HepG2 (cell line): ENCODE data around the gene RRN3. TPM values are rescaled to one million over a fixed set of nuclear protein-coding genes. Genes with fewer than 3 reads are reported as not detected.
A peak's percentile ranks its signal among the peaks of the same experiment; 100 is the strongest.
"Not testable (repeated sequence)": the region's sequence is repeated elsewhere in the genome, so short reads cannot be mapped to it uniquely, and the experiment has no call there.

Source experiments
- ATAC-seq: fragments of 200-7000 bp; cut with Tn5 transposase; 3 replicates; pipeline ENCODE4 v1.9.1; 2020; ENCODE audit warnings: mild to moderate bottlenecking, moderate library complexity
- BruUV-seq: library from RNA; stranded (reverse); fragments of 400-500 nt; replicated peaks from 2 replicates; lab custom pipeline; 2021; lab: Mats Ljungman, UMichigan
- CTCF ChIA-PET: fragments of 300-600 bp; formaldehyde crosslinking; extraction: SDS; loops from one replicate; lab custom pipeline; 2021; ENCODE audit warnings: low total read pairs, inconsistent platforms, low intra/inter-chr PET ratio; lab: Yijun Ruan, JAX
- POLR2A ChIA-PET: fragments of 350-600 bp; sonication (Branson Sonifier 250); formaldehyde crosslinking; loops from one replicate; lab custom pipeline; 2020; ENCODE audit warnings: antibody characterized with exemption, inconsistent platforms; lab: Yijun Ruan, JAX
- DNase-seq: peaks from one replicate; pipeline ENCODE4 v3.0.0-alpha.2; 2015; ENCODE audit warnings: low spot score
- FAIRE-seq: peaks from 3 replicates; lab custom pipeline; 2011; peaks lifted over from hg19 to GRCh38; lab: Jason Lieb, UNC
- H2AFZ ChIP-seq: one replicate; pipeline ENCODE4 v1.6.1; 2011; ENCODE audit warnings: low read length, inconsistent platforms
- H3K27ac ChIP-seq: fragments of 300-600 bp; 3 replicates; pipeline ENCODE4 v1.8.0; 2011; ENCODE audit warnings: mixed run types, mild to moderate bottlenecking, mixed read lengths, low read length, inconsistent platforms; ENCODE audit not compliant: insufficient read depth; ENCODE audit errors: extremely low read length
- H3K27me3 ChIP-seq, 2 experiments: fragments of 200-600 bp in 1 of 2; 2 replicates in 1 of 2; 3 replicates in 1 of 2; pipeline versions ENCODE4 v1.6.0 to v1.8.0; 2011; ENCODE audit warnings: low read length in 2 of 2, mild to moderate bottlenecking in 2 of 2, moderate library complexity in 2 of 2, inconsistent platforms in 1 of 2; ENCODE audit not compliant: insufficient read depth in 2 of 2, control insufficient read depth in 1 of 2
- H3K36me3 ChIP-seq, 2 experiments: fragments of 200-600 bp in 1 of 2; replicated peaks in 1 of 2; 2 replicates in 1 of 2; 3 replicates in 1 of 2; pipeline versions ENCODE4 v1.5.1 to v1.8.0; 2011; ENCODE audit warnings: low read length in 2 of 2, inconsistent platforms in 1 of 2; ENCODE audit not compliant: insufficient read depth in 2 of 2, control insufficient read depth in 1 of 2
- H3K4me1 ChIP-seq: 2 replicates; pipeline ENCODE4 v1.5.1; 2012; ENCODE audit warnings: low read length, inconsistent platforms; ENCODE audit not compliant: insufficient read depth
- H3K4me2 ChIP-seq: 2 replicates; pipeline ENCODE4 v1.6.0; 2011; ENCODE audit warnings: low read depth, low read length, inconsistent platforms
- H3K4me3 ChIP-seq, 3 experiments: fragments of 200-600 bp in 1 of 3; sonication (generic), shearing (Covaris generic) in 1 of 3; replicated peaks in 1 of 3; 2 replicates each; pipeline ENCODE4 v1.5.1; 2011 to 2016; ENCODE audit warnings: low read length in 3 of 3, inconsistent platforms in 2 of 3, low read depth in 2 of 3, mild to moderate bottlenecking in 2 of 3, control low read depth in 1 of 3, mixed read lengths in 1 of 3; ENCODE audit not compliant: insufficient read depth in 1 of 3
- H3K79me2 ChIP-seq: one replicate; pipeline ENCODE4 v1.6.1; 2011; ENCODE audit warnings: low read length, inconsistent platforms; ENCODE audit not compliant: insufficient read depth
- H3K9ac ChIP-seq: 2 replicates; pipeline ENCODE4 v1.6.0; 2011; ENCODE audit warnings: mild to moderate bottlenecking, low read depth, low read length, inconsistent platforms; ENCODE audit not compliant: insufficient read depth
- H3K9me3 ChIP-seq: 2 replicates; pipeline ENCODE4 v1.5.1; 2012; ENCODE audit warnings: mild to moderate bottlenecking, low read length
- H4K20me1 ChIP-seq: 2 replicates; pipeline ENCODE4 v1.6.0; 2011; ENCODE audit warnings: inconsistent platforms, mild to moderate bottlenecking, low read length, moderate library complexity; ENCODE audit not compliant: insufficient read depth
- CTCF ChIP-seq: sonication (generic); formaldehyde crosslinking; IDR thresholded peaks from 2 replicates; pipeline ENCODE4 v1.5.0; 2020; ENCODE audit warnings: mild to moderate bottlenecking, missing genetic modification reagents, moderate library complexity
- WGBS: methylation state at CpG from one replicate; pipeline ENCODE4 v1.1.6; 2017; ENCODE audit warnings: low lambda C conversion rate; 5-methylcytosine and 5-hydroxymethylcytosine counted together
- in situ Hi-C: cut with HindIII; loops from 2 replicates; pipeline ENCODE4 v1.10.0; 2017; ENCODE audit warnings: low pct_unique_long_range_greater_than_20kb; ENCODE audit not compliant: extremely low pct_ligation_motif_present
- intact Hi-C: fragments of 100-400 bp; cut with micrococcal nuclease; formaldehyde crosslinking; loops from one replicate; pipeline ENCODE4 v1.10.0; 2022; ENCODE audit not compliant: unreplicated experiment
- polyA plus RNA-seq, 8 experiments: library from polyadenylated mRNA; depleted of rRNA in 3 of 8; stranded (reverse) in 7 of 8; unstranded in 1 of 8; fragments of >200 nt; fragmentation: Illumina TruSeq in 4 of 8; extraction: Trizol in 4 of 8; gene quantifications; 2 replicates each; pipeline versions ENCODE4 v1.2.1 to v1.2.3, GENCODE V29; 2011 to 2016; ENCODE audit warnings: low read depth in 4 of 8, missing spikeins in 1 of 8, mixed read lengths in 1 of 8; ENCODE audit not compliant: insufficient read depth in 1 of 8
- total RNA-seq, 5 experiments: library from RNA; depleted of rRNA; stranded (reverse); fragments of >200 nt; fragmentation: Illumina TruSeq; extraction: Trizol; gene quantifications; 2 replicates each; pipeline ENCODE4 v1.2.3, GENCODE V29; 2016; ENCODE audit warnings: low read depth in 1 of 5

Gene RRN3
- total and polyA plus RNA-seq, 2 of the 13 experiments (the other 11 are each of a cell fraction or from before 2014, with no cell fraction given), result 45.8 to 67.0 TPM

GRCh38 chr16:15130256-15130932, 36.3 kb upstream of the RRN3 start:
- DNase-seq, POLR2A ChIA-PET, CTCF ChIA-PET, H2AFZ ChIP-seq, H3K27me3 ChIP-seq, H3K4me3 ChIP-seq, H3K27ac ChIP-seq, H3K4me1 ChIP-seq, H3K4me2 ChIP-seq, H4K20me1 ChIP-seq, FAIRE-seq, BruUV-seq, intact Hi-C loops, H3K36me3 ChIP-seq, ATAC-seq, H3K9me3 ChIP-seq, H3K79me2 ChIP-seq, in situ Hi-C loops, H3K9ac ChIP-seq: not testable (repeated sequence)
- WGBS, result 92% methylated on average over 21 of the region's 37 CpGs

- H3K4me1 ChIP-seq, H2AFZ ChIP-seq, H3K9me3 ChIP-seq, intact Hi-C loops, H4K20me1 ChIP-seq, H3K9ac ChIP-seq, POLR2A ChIA-PET, CTCF ChIA-PET, H3K4me2 ChIP-seq, DNase-seq, H3K27ac ChIP-seq, in situ Hi-C loops, BruUV-seq, H3K27me3 ChIP-seq, H3K36me3 ChIP-seq, ATAC-seq, FAIRE-seq, H3K79me2 ChIP-seq, H3K4me3 ChIP-seq: not testable (repeated sequence)
- 90% methylated on average over 11 of the region's 48 CpGs for WGBS
- TF ChIP-seq CTCF (CRISPR knock-in tag), result peak; percentile 31
These were observed 33.8 kb upstream of the RRN3 start for GRCh38 chr16:15127641-15128425.

- 43% methylated on average over 5 of the region's 5 CpGs for WGBS
- in situ Hi-C loops, BruUV-seq, FAIRE-seq, intact Hi-C loops, H3K27ac ChIP-seq, H2AFZ ChIP-seq, CTCF ChIA-PET, H3K9ac ChIP-seq, H3K27me3 ChIP-seq, H3K4me2 ChIP-seq, POLR2A ChIA-PET, DNase-seq, H3K36me3 ChIP-seq, H4K20me1 ChIP-seq, H3K4me3 ChIP-seq, H3K9me3 ChIP-seq, H3K79me2 ChIP-seq: not testable (repeated sequence)
- ATAC-seq, result peak; percentile 24; the same call in 2 of the 3 replicates
- H3K4me1 ChIP-seq, result peaks cover 16% of the 10 kb centered on the region
These were observed 6.4 kb upstream of the RRN3 start for GRCh38 chr16:15100372-15100987.
